GM12878 (cell line): ENCODE data around the gene ANO2. TPM values are rescaled to one million over a fixed set of nuclear protein-coding genes. Genes with fewer than 3 reads are reported as not detected.

ENCODE experiments used
- ATAC-seq: fragments of 200-7000 bp; cut with Tn5 transposase; 3 replicates; pipeline ENCODE4 v1.9.1; 2020; ENCODE audit warnings: mild to moderate bottlenecking, moderate library complexity
- BruUV-seq: library from RNA; stranded (reverse); fragments of 400-500 nt; replicated peaks from 2 replicates; lab custom pipeline; 2021; lab: Mats Ljungman, UMichigan
- CTCF ChIA-PET: fragments of 300-600 bp; sonication (Branson Sonifier 250); formaldehyde crosslinking; extraction: SDS; loops from one replicate; lab custom pipeline; 2021; ENCODE audit warnings: inconsistent platforms; lab: Yijun Ruan, JAX
- POLR2A ChIA-PET: fragments of 350-600 bp; formaldehyde crosslinking; extraction: SDS; loops from one replicate; lab custom pipeline; 2021; ENCODE audit warnings: inconsistent platforms; lab: Charles Lee
- RAD21 ChIA-PET: fragments of 300-600 bp; sonication (Branson Sonifier 250); formaldehyde crosslinking; loops from one replicate; lab custom pipeline; 2023; ENCODE audit warnings: antibody characterized with exemption; ENCODE audit not compliant: unreplicated experiment; lab: Charles Lee
- SMC1A ChIA-PET: fragments of 300-600 bp; sonication (Branson Sonifier 250); formaldehyde crosslinking; loops from one replicate; lab custom pipeline; 2023; ENCODE audit not compliant: unreplicated experiment, uncharacterized antibody; lab: Charles Lee
- DNase-seq: peaks from one replicate; pipeline ENCODE4 v3.0.0-alpha.2; 2011; ENCODE audit warnings: low read depth, low spot score
- FAIRE-seq: peaks from 3 replicates; lab custom pipeline; 2011; peaks lifted over from hg19 to GRCh38; lab: Jason Lieb, UNC
- H2AFZ ChIP-seq: 2 replicates; pipeline ENCODE4 v1.6.0; 2011; ENCODE audit warnings: low read depth, low read length, control low read depth; ENCODE audit not compliant: control insufficient read depth
- H3K27ac ChIP-seq: 2 replicates; pipeline ENCODE4 v1.5.1; 2011; ENCODE audit warnings: control low read depth; ENCODE audit not compliant: control insufficient read depth, insufficient read depth
- H3K27me3 ChIP-seq, 2 experiments: replicated peaks in 1 of 2; 2 replicates each; pipeline versions ENCODE4 v1.6.0 to v1.6.1; 2011; ENCODE audit warnings: low read length in 1 of 2; ENCODE audit not compliant: control insufficient read depth in 2 of 2, insufficient read depth in 2 of 2
- H3K36me3 ChIP-seq, 2 experiments: 2 replicates each; pipeline ENCODE4 v1.5.1; 2011; ENCODE audit warnings: low read length in 1 of 2; ENCODE audit not compliant: control insufficient read depth in 2 of 2, insufficient read depth in 2 of 2
- H3K4me1 ChIP-seq: 2 replicates; pipeline ENCODE4 v1.6.1; 2011; ENCODE audit warnings: mild to moderate bottlenecking, low read length, moderate library complexity, mixed read lengths; ENCODE audit not compliant: control insufficient read depth, insufficient read depth
- H3K4me2 ChIP-seq: 2 replicates; pipeline ENCODE4 v1.6.0; 2011; ENCODE audit warnings: control low read depth; ENCODE audit not compliant: control insufficient read depth, insufficient read depth
- H3K4me3 ChIP-seq: fragments of 200-600 bp; sonication (generic); 2 replicates; pipeline ENCODE4 v1.5.1; 2016
- H3K79me2 ChIP-seq: 2 replicates; pipeline ENCODE4 v1.6.0; 2011; ENCODE audit warnings: low read length; ENCODE audit not compliant: control insufficient read depth, insufficient read depth
- H3K9ac ChIP-seq: 2 replicates; pipeline ENCODE4 v1.8.0; 2011; ENCODE audit warnings: low read length, control low read depth, mixed read lengths; ENCODE audit not compliant: control insufficient read depth, insufficient read depth
- H3K9me3 ChIP-seq: replicated peaks from 3 replicates; pipeline ENCODE4 v1.5.1; 2011; ENCODE audit warnings: mild to moderate bottlenecking, low read length; ENCODE audit not compliant: control insufficient read depth, insufficient read depth
- H4K20me1 ChIP-seq: 2 replicates; pipeline ENCODE4 v1.6.0; 2011; ENCODE audit not compliant: control insufficient read depth, insufficient read depth
- ATF7 ChIP-seq: fragments of 450-650 bp; IDR thresholded peaks from 2 replicates; pipeline ENCODE4 v1.6.1; 2016; ENCODE audit warnings: low read depth, mild to moderate bottlenecking
- CREB1 ChIP-seq: IDR thresholded peaks from 2 replicates; pipeline ENCODE4 v1.6.1; 2012; ENCODE audit warnings: low read depth, mild to moderate bottlenecking, inconsistent platforms
- IKZF2 ChIP-seq, 2 experiments: fragments of 450-650 bp; IDR thresholded peaks; 2 replicates each; pipeline ENCODE4 v1.6.1; 2017; ENCODE audit warnings: mild to moderate bottlenecking in 2 of 2, moderate library complexity in 2 of 2
- MTA3 ChIP-seq: IDR thresholded peaks from 2 replicates; pipeline ENCODE4 v1.6.1; 2012; ENCODE audit warnings: low read length, inconsistent platforms, borderline replicate concordance
- SMC3 ChIP-seq: IDR thresholded peaks from 2 replicates; pipeline ENCODE4 v1.6.1; 2011; ENCODE audit warnings: low read length, improper control_type of control experiment, borderline replicate concordance
- WGBS: methylation state at CpG from one replicate; pipeline ENCODE4 v1.1.6; 2016; ENCODE audit warnings: low lambda C conversion rate; ENCODE audit not compliant: insufficient replicate concordance, insufficient coverage; ENCODE audit errors: missing lambda C conversion rate; 5-methylcytosine and 5-hydroxymethylcytosine counted together
- in situ Hi-C: fragments of 300-500 bp; cut with MboI; formaldehyde crosslinking; loops from 9 replicates; pipeline ENCODE4 v1.14.3; 2018; ENCODE audit warnings: mixed read lengths
- intact Hi-C: fragments of 100-400 bp; cut with micrococcal nuclease; formaldehyde crosslinking; loops from one replicate; pipeline ENCODE4 v1.14.2; 2022; ENCODE audit not compliant: unreplicated experiment
- polyA plus RNA-seq, 11 experiments: library from polyadenylated mRNA; depleted of rRNA in 4 of 11; unstranded in 6 of 11; stranded (reverse) in 5 of 11; fragments of >200 nt; fragmentation: Nextera tagmentation in 4 of 11; fragmentation: Illumina TruSeq in 1 of 11; extraction: Ambion mirVana in 4 of 11; extraction: Trizol in 1 of 11; gene quantifications; 1 replicate in 1 of 11; 2 replicates in 10 of 11; pipeline versions ENCODE4 v1.2.1 to v1.2.3, GENCODE V29; 2011 to 2016; ENCODE audit warnings: inconsistent platforms in 2 of 11, missing spikeins in 2 of 11, low read depth in 1 of 11
- total RNA-seq, 4 experiments: library from RNA; depleted of rRNA in 3 of 4; stranded (reverse); fragments of >200 nt in 3 of 4; fragmentation: Illumina TruSeq in 1 of 4; extraction: Trizol in 1 of 4; gene quantifications; 2 replicates each; pipeline versions ENCODE4 v1.2.1 to v1.2.3, GENCODE V29; 2013 to 2021
- TF ChIP-seq, protein P1 (sequence below): IDR thresholded peaks from 2 replicates; pipeline ENCODE4 v1.6.1; 2012; ENCODE audit warnings: improper control_type of control experiment, low read depth, low read length; ENCODE audit not compliant: insufficient replicate concordance
- TF ChIP-seq, protein P2 (sequence below), 3 experiments: IDR thresholded peaks in 2 of 3; conservative IDR thresholded peaks in 1 of 3; 2 replicates each; pipeline ENCODE4 v1.5.1; 2011; ENCODE audit warnings: low read depth in 3 of 3, low read length in 3 of 3, mild to moderate bottlenecking in 3 of 3, control low read depth in 2 of 3, moderate library complexity in 2 of 3, inconsistent platforms in 1 of 3, mixed read lengths in 1 of 3; ENCODE audit not compliant: control insufficient read depth in 2 of 3, insufficient read depth in 1 of 3; ENCODE audit errors: extremely low read depth in 1 of 3

Gene ANO2
- total and polyA plus RNA-seq, 10 of the 15 experiments (the other 5 are each of a cell fraction or from before 2014, with no cell fraction given) = not detected

DNA sequence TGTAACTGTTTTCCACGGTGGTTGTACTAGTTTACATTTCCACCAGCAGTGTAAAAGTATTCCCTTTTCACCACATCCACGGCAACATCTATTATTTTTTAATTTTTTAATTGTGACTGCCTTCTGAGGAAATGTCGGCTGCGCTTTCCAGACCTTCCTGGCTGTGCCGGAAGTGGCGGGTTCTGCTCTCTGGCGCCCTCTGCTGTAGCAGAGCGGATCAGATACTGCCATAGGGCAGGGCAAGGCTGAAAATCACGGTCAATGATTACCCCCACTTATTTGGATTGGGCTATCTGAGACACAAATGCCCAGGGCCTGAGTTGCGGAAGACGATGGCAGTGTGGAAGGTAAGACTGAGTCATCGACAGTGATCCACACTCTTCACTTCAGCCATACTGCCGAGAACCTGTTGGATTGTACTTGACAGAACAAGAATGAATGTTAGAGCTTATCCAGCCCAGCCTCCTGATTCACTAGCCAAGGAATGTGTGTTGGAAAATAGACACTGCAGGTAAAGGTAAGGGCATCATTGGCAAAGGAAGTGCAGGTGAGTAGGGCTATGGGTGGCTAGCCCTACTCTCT lies 388.9 kb downstream of the ANO2 start:
- no peaks in the 10 kb centered on the region for H3K79me2 ChIP-seq
- in situ Hi-C loops = no loop called here

DNA sequence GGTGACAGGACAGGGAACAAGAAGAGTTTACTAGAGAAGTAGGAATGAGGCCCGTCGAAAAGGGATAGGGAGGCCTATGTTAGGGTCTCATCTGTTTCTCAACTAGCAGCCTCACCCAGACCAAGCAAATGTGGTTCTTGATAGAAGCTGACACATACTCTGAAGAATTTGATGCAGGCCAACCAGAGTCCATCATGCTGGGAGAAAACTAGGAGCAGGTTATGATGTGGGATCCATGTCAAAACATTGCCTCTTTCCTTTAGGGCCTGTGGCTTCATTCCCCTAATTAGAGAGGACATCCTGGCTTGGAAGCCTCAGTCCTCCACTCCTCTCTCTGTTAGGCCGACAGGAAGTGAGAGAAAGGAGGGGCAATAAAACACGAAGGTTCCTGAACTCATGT lies 390.3 kb downstream of the ANO2 start:
- Histone ChIP-seq H4K20me1 (no peaks in the 10 kb centered on the region), H3K4me2 (no peak overlapping the region), H3K79me2 (no peaks in the 10 kb centered on the region), H3K36me3 (no peaks in the 10 kb centered on the region), H3K27me3 (no peaks in the 10 kb centered on the region; a peak in 1 of 4 replicates), H3K4me3 (no peak overlapping the region), H3K9me3 (no peaks in the 10 kb centered on the region; the same call in 2 of the 3 replicates), H3K27ac (no peak overlapping the region), H3K9ac (no peak overlapping the region), H3K4me1 (no peaks in the 10 kb centered on the region), H2AFZ (no peak overlapping the region)
- no peak for ATAC-seq
- CTCF ChIA-PET = no interaction called here
- FAIRE-seq = no peak
- SMC1A ChIA-PET = no interaction called here
- intact Hi-C loops (no loop called here), in situ Hi-C loops (no loop called here)
- POLR2A ChIA-PET = no interaction called here
- WGBS = 46% methylated on average over 4 of the region's 4 CpGs
- DNase-seq = no peak
- BruUV-seq = no TSS peak
- RAD21 ChIA-PET = no interaction called here
- TF ChIP-seq, protein P1, sequence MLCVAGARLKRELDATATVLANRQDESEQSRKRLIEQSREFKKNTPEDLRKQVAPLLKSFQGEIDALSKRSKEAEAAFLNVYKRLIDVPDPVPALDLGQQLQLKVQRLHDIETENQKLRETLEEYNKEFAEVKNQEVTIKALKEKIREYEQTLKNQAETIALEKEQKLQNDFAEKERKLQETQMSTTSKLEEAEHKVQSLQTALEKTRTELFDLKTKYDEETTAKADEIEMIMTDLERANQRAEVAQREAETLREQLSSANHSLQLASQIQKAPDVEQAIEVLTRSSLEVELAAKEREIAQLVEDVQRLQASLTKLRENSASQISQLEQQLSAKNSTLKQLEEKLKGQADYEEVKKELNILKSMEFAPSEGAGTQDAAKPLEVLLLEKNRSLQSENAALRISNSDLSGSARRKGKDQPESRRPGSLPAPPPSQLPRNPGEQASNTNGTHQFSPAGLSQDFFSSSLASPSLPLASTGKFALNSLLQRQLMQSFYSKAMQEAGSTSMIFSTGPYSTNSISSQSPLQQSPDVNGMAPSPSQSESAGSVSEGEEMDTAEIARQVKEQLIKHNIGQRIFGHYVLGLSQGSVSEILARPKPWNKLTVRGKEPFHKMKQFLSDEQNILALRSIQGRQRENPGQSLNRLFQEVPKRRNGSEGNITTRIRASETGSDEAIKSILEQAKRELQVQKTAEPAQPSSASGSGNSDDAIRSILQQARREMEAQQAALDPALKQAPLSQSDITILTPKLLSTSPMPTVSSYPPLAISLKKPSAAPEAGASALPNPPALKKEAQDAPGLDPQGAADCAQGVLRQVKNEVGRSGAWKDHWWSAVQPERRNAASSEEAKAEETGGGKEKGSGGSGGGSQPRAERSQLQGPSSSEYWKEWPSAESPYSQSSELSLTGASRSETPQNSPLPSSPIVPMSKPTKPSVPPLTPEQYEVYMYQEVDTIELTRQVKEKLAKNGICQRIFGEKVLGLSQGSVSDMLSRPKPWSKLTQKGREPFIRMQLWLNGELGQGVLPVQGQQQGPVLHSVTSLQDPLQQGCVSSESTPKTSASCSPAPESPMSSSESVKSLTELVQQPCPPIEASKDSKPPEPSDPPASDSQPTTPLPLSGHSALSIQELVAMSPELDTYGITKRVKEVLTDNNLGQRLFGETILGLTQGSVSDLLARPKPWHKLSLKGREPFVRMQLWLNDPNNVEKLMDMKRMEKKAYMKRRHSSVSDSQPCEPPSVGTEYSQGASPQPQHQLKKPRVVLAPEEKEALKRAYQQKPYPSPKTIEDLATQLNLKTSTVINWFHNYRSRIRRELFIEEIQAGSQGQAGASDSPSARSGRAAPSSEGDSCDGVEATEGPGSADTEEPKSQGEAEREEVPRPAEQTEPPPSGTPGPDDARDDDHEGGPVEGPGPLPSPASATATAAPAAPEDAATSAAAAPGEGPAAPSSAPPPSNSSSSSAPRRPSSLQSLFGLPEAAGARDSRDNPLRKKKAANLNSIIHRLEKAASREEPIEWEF = no peak
- no peak for TF ChIP-seq IKZF2 (IDR thresholded peaks at IDR 0.05)
- TF ChIP-seq MTA3 = no peak
- no peak for TF ChIP-seq ATF7

More for the DNA sequence above, 388.9 kb downstream of the ANO2 start:
- Histone ChIP-seq H2AFZ (no peak overlapping the region), H3K4me2 (no peak overlapping the region), H3K27ac (no peak overlapping the region), H4K20me1 (no peaks in the 10 kb centered on the region), H3K9me3 (no peaks in the 10 kb centered on the region; the same call in 2 of the 3 replicates), H3K9ac (no peak overlapping the region), H3K4me1 (no peaks in the 10 kb centered on the region), H3K27me3 (no peaks in the 10 kb centered on the region; a peak in 1 of 4 replicates), H3K4me3 (no peak overlapping the region), H3K36me3 (no peaks in the 10 kb centered on the region)
- TF ChIP-seq CREB1 = no peak
- TF ChIP-seq, protein P2, sequence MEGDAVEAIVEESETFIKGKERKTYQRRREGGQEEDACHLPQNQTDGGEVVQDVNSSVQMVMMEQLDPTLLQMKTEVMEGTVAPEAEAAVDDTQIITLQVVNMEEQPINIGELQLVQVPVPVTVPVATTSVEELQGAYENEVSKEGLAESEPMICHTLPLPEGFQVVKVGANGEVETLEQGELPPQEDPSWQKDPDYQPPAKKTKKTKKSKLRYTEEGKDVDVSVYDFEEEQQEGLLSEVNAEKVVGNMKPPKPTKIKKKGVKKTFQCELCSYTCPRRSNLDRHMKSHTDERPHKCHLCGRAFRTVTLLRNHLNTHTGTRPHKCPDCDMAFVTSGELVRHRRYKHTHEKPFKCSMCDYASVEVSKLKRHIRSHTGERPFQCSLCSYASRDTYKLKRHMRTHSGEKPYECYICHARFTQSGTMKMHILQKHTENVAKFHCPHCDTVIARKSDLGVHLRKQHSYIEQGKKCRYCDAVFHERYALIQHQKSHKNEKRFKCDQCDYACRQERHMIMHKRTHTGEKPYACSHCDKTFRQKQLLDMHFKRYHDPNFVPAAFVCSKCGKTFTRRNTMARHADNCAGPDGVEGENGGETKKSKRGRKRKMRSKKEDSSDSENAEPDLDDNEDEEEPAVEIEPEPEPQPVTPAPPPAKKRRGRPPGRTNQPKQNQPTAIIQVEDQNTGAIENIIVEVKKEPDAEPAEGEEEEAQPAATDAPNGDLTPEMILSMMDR (IDR thresholded peaks at IDR 0.05 in 2 of 3, conservative IDR thresholded peaks at IDR 0.05 in 1 of 3; ENCODE audit: control insufficient read depth in 2 of 3, extremely low read depth in 1 of 3, insufficient read depth in 1 of 3, low read depth in 3 of 3, low read length in 3 of 3) = peak; percentile 9 to 33 (median 22); a peak in 2 of 6 replicates
- TF ChIP-seq SMC3 = peak; percentile 10; the same call in 1 of the 2 replicates
- ATAC-seq = peak; percentile 49; the same call in 2 of the 3 replicates
- ChIA-PET CTCF (no interaction called here), POLR2A (no interaction called here), SMC1A (no interaction called here), RAD21 (no interaction called here)
- BruUV-seq = no TSS peak
- FAIRE-seq = no peak
- WGBS = 40% methylated on average over 12 of the region's 13 CpGs
- intact Hi-C loops = no loop called here
- no peak for DNase-seq
